Hippocampal formation (tissue), 2 donors: ENCODE results near the gene YEATS2.
A peak's percentile ranks its signal among the peaks of the same experiment; 100 is the strongest.
"Not testable (repeated sequence)": the region's sequence is repeated elsewhere in the genome, so short reads cannot be mapped to it uniquely, and the experiment has no call there.

Experiments
- DNase-seq, 2 donors: peaks; one replicate each; lab custom pipeline; 2025; lab: John Stamatoyannopoulos, UW

The YEATS2 gene

DNA sequence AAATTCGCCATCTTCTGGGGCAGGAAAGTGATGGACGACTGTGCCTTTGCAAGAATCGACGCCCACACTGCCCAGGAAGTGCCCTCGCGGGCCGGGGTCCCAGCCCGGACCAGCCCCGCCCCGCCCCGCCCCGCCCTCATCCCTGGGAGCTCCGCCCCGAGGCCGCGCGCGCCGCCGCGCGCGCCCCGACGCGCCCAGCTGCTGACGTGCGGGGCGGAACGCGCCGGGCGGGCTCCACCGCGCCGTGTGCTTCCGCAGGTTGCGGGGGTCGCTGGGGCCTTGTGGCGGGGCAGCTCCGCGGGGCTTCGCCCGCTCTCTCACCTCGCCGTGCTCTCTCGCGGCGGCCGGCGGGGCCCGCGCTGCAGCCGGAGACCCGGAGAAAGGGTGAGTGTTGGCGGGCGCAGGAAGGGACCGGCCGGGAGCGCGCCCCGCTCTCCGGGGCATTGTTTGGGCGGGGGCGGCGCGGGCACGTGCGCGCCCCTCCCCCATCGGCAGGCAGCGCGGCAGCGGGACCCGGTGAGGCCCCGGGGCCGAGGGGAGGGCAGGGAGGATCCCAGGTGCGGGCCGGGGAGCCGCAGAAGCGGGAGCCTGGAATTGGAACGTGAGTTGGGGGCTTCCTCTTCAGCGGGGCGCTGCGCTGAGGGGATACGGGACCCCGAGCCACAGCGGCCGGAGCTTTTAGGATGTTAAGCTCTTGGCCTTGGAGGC is at the start of gene YEATS2:
Gene YEATS2, plus strand, starts transcription at position 188 of the 708 bp plus-strand sequence. CDS start 17,366 bp downstream, outside the sequence.
- peak; percentile 48 to 57 for DNase-seq

DNA sequence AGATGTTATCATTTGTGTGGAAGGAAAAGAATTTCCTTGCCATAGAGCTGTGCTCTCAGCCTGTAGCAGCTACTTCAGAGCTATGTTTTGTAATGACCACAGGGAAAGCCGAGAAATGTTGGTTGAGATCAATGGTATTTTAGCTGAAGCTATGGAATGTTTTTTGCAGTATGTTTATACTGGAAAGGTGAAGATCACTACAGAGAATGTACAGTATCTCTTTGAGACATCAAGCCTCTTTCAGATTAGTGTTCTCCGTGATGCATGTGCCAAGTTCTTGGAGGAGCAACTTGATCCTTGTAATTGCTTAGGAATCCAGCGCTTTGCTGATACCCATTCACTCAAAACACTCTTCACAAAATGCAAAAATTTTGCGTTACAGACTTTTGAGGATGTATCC is 47.0 kb upstream of the YEATS2 start:
- DNase-seq, result no peak

DNA sequence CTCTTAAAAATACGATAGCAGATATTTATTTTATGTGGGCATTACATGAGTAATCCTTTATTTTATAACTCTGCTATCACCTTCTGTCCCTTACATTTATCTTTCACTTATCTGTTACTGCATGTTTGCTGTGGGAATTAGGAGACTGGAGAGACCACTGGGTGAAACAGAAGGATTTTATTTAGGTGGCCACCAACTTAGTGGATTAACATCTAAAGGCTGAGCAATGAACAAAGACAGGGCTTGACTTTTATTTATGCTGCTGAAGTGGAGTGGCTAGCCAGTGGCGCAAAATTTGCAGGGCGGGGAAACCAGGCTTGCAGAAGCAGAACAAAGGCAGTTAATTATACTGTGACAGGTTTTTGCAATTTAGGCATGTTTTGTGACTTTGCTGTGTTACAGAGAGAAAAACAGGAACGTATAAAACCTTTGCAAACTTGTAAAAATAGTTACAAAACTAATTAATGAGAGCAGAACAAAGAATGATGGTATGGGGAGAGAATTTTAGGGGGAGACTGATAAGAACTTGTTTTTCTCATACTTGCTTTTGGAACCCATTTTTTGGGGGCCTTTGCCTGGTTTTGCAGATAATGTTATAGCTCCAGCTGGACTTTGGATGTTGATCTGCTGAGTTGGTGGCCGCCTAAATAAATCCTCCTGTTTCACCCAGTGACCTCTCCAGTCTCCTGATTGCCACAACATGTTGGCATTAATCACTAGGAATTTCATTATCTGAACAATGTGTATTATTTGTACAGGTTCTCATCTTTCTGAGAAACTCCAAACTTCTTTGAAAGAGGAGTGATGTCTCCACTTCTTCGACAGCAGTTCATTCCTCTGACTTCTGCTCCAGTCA is 44.2 kb upstream of the YEATS2 start:
- DNase-seq, result no peak

DNA sequence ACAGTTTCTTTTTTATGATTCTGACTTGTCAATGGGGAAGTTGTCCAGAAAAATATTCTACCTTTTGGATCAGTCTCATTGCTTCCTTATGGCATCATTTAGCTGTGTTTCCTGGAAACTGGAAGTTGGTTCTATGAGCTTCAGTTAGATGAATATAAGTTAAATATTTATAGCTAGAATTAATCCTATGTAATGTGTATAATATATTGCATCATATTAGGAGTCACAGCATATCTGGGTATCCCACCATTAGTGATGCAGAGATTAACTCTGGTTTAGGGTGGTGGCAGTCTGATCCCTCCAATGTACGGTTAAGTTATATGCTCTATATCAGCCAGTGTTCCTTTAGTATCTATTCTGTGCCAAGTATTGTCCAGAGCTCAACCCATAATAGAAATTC is 42.9 kb upstream of the YEATS2 start:
- no peak for DNase-seq

DNA sequence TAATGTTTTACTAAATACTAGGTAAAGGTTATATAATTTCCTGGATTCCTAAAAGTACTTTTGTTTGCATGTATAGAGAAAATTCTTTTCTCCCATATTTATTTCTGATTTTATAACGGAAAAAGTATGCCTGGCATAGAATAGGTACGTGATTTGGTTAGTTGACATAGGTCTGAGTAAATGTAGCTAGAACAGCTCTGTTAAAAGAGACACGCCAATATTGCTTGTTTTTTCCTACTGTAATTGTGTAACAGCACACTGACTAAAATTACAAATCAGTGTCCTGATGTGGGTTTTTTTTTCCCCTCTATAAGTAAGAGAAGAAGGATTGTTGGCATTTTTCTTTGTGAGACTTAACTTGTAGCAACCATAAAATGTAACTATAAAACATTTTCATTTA is 35.5 kb upstream of the YEATS2 start:
- no peak for DNase-seq

DNA sequence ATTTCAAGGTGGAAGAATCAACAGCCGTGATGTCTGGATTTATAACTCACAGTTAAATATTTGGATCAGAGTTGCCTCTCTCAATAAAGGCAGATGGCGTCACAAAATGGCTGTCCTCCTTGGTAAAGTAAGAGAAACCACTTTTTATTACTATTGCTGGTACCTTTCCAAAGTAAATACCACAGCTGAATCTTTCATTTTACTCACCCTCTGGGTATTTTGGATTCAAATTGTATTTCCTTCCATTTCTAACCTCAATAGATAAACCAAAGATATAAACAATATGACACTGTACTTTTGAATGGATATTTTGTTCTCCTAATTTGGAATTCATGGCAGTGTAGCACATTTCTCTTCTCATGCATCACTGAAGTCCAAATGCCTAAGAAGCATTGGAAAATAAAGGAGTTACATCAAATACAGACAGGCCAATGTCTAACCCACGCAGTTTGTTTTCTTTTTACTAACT is 32.6 kb upstream of the YEATS2 start:
- peak in 1 of 2 donors; percentile 13 for DNase-seq

DNA sequence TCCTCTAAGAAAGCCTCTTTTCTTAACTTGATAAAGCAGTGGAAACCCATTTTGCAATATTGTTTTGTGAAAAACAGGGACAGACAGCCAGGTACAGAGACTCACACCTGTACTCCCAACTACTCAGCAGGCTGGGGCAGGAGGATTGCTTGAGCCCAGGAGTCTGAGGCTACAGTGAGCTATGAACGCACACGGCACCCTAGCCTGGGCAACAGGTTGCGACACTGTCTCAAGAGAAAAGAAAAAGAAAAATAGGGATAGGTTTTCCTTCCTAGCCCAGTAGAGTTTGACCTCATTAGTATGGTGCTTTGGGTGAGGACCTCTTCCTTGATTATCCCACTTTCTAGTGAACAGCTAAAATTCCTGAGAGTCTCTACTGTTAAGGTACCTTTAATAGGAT is 17.5 kb upstream of the YEATS2 start:
- no peak for DNase-seq

DNA sequence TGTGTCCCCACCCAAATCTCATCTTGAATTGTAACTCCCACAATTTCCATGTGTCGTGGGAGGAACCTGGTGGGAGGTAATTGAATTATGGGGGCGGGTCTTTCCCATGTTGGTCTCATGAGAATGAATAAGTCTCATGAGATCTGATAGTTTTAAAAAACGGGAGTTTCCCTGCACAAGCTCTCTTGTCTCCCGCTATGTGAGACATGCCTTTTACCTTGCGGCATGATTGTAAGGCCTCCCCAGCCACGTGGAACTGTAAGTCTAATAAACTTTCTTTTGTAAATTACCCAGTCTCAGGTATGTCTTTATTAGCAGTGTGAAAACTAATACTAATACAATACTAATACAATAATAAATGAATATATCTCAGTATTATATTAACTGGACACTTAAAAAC is 9.9 kb upstream of the YEATS2 start:
- no peak for DNase-seq

DNA sequence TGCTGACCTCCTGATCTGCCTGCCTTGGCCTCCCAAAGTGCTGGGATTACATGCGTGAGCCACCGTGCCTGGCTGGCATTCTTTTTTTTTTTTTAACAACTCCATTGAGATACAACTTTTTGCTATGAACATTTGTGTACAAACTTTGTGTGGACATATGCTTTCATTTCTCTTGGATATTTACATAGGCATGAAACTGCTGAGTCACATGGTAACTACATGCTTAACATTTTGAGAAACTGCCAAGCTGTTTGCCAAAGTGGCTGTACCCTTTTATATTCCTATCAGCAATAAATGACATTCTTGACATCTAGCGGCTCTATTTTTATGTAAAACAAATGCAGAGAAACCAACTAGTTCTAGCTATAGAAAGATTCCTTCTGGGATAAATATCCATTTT is 8.7 kb upstream of the YEATS2 start:
- no peak for DNase-seq

DNA sequence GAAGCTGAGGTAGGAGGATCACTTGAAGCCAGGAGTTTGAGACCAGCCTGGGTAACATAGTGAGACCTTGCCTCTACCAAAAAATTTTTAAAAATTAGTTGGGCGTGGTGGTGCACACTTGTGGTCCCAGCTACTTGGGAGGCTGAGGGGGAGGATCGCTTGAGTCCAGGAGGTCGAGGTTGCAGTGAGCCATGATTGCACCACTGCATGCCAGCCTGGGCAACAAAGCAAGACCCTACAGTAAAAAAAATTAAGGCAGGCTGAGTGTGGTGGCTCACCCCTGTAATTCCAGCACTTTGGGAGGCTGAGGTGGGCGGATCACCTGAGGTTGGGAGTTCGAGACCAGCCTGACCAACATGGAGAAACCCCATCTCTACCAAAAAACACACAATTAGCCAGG is 8.0 kb upstream of the YEATS2 start:
- DNase-seq, result not testable (repeated sequence)

DNA sequence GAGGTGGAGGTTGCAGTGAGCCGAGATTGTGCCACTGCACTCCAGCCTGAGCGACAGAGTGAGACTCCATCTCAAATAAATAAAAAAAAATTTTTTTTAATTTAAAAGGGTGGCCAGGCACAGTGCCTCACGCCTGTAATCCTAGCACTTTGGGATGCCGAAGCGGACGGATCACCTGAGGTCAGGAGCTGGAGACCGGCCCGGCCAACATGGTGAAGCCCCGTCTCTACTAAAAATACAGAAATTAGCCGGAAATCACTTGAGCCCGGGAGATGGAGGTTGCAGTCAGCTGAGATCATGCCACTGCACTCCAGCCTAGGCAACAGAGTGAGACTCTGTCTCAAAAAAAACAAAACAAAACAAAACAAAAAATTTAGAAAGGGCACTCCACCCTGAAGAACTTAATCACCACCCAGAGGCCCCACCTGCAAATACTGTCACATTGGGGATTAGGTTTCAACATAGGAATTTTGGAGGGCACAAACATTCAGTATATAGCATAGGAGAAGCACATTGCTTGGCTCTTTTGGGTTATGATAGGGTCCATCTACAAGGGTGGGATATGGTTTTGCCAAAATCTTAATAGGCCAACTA is 7.1 kb upstream of the YEATS2 start:
- DNase-seq, result no peak

DNA sequence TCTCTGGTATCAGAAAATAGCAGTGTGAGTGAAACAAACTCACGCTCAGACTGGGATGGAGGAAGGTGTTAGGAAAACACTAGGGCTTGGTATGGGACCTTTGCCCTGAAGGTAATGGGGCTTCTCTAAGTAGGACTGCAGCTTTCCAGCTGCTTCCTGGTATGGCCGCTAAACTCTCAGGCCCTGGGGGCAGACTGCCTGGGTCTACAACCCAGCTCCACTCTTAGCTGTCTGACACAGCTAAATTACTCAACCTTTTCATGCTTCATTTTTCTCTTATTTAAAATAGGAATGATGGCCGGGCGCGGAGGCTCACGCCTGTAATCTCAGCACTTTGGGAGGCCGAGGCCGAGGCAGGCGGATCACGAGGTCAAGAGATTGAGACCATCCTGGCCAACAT is 5.2 kb upstream of the YEATS2 start:
- DNase-seq, result no peak

DNA sequence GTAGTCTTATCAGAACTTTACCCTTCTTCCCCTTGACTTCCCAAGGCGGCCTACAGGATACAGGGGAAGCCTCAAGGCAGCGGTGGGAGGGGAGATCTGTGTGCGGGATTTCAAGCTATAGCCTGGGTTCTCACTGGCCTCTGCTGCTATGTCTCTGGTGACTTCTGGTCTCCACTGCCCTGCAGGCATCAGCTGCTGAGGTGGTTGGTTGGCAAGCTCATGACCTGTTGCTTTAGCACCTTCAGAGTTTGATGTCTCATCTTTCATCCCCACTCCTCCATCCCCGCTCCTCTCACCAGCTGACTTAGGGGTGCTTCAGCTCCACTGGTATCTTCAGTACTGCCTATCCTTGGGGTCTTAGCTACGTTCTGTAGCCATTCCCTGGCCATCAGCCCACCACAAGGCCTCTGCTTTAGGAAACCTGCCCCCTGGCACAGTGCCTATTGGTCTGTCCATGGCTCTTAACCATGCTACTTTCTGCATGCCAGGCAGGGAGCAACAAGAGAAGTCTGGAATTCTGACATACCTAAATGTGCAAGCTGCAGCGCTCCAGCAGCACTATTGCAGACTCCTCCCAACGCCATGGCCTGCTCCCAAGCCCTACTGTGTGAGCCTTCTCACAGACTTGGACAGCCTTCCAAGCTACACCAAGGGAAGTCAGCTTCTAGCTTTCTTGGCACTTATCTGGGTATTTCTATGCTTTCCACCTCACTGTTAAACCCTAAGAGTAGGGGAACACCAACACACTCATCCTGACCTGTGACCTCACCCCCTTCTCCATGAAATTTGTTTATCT is 1.8 kb upstream of the YEATS2 start:
- no peak for DNase-seq

DNA sequence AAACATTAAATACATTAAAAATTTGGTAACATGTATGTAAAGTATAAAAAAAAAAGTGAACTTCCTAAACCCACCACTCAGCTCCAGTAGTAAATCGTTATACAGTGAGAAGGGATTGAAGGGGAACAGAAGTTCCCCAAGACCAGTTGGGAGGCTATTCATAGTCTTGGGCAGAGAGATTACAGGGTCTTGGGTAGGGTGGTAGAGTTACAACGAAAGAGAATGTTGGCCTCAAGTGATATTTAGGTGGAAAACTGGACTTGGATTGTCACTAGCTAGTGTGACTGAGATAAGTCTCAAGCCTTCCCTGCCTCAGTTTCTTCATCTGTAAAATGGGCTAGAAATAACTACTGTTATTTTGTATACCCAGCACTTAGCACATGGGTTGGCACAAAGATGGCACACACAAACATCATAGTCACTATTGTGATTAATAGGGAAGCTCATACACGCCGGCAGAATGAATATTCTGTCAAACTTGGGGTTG is 431 bp upstream of the YEATS2 start:
- DNase-seq, result no peak

DNA sequence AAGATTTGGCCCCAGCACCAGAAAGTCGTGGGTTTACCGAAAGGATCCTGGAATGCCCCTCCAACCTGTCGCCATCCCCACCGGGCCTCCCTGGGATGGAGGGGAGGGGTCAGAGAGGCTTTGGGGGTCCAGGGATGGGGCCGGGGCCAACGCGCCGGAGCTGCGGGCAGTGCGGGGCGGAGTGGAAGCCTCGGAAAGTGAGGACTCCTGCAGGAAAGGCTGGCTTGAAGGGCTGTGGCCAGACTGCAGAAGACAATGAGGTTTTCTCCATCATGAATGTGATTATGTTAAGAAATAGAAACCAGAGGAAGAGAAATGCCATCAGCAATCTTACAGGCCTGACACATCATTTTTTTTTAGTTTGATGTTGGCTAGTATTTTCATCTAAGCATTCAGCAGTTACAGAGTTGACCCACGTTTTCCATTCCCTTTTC is 738 bp downstream of the YEATS2 start:
- DNase-seq, result peak; percentile 27 to 32

DNA sequence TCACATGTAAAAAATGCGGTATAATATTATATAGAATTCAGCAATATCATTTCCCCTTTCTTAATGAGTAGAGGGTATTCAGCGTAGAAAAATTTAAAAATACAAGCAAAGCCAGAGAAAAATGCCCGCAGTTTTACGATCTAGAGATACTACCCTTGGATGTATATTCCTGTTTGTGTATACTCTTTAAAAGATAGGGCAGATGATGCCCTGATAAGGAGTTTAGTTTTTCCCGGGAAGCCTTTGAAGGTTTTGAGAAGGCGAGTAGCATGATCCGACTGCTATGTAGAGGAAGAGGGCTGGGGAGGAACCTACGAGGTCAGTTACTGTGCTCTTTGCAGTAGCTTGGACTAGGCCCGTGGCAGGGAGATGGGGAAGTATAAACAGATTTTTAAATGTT is 1.2 kb downstream of the YEATS2 start:
- DNase-seq, result peak in 1 of 2 donors; percentile 36

DNA sequence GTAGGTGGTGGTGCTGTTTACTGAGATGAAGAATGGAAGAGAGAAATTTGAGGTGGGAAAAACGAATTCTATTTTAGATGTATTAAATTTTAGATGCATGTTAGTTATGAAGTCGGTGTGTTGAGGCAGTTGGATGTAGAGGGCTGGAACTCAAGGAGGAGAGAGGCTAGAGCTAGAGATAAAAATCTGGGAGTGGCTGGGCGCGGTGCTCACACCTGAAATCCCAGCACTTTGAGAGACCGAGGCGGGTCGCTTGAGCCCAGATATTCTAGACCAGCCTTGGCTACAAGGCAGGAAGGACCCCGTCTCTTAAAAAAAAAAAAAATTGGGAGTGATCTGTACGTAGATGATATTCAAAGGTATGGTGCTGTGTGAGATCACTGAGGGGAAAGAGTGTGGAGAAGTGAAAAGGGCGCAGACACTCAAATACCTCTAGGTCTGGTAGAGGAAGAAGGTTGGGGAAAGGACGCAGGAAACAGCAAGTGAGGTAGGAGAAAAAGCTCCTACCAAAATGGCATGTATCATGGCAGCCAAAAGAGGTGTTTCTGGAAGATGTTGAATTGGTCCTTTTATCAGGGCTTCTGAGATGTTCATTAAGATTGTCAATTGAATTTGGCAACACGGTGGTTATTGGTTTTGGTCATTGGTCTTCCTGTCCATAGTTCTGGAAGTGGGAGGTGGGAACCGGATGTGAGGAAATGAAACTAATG is 1.8 kb downstream of the YEATS2 start:
- DNase-seq, result no peak

DNA sequence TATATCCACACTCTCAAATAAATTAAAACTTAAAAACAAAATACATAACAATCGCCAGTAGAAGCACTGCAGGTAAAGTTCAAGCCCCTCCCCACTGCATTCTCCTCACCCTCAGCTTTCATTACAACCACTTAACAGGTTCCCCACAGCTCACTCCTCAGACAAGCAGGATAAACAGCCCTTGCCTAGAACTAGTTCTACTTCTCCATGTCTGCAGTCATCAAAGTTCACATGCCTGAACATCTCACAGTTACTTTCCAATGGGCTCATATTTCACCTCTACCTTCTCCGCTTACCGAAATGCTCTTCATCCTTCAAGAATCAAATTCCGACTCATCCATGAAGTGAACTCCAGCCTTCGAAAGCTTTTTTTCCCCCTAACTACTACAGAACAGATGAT is 4.1 kb downstream of the YEATS2 start:
- DNase-seq, result no peak

DNA sequence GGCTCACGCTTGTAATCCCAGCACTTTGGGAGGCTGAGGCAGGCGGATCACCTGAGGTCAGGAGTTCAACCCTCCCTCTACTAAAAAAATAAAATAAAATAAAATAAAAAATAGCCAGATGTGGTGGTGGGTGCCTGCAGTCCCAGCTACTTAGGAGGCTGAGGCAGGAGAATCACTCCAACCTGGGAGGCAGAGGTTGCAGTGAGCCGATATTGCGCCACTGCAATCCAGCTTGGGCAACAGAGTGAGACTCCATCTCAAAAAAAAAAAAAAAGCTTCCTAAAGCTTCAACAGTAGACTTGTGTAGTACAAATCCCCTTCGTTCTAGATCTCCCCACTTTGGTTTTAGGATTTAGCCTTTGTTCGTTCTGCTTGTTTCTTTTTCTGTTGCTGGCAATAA is 6.3 kb downstream of the YEATS2 start:
- not testable (repeated sequence) for DNase-seq

DNA sequence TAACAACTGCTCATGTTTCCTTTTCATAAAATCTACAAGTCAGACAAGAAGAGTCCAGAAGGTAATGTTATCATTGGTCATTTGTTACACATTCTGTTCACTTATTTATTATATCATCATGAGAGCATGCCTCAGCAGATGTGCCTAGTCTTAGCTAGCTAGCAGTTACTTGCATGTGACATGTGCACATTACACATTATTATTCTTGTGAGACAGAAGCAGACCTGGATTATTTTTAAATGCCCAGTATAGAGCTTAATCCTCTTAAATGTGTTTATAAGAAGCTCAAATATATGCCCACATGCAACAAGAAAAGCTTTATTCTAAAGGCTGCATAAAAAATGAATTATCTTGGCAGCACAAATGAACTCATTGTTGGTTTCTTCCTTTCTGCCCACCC is 12.6 kb downstream of the YEATS2 start:
- no peak for DNase-seq

DNA sequence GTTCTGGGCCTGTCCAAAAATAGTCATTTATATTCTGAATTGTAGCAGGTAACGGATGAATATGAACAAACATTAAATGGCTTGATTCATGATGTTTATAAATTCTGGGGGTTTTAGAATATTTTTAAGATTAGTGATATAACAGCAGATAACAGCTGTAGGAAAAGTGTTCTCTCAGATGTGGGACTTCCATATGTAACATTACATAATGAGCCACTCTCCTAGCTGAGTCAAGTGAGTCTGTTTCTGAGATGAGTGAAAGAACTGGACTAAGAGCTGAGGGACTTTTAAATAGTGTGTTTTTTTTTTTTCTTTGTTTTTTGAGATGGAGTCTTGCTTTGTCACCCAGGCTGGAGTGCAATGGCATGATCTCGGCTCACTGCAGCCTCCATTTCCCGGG is 13.9 kb downstream of the YEATS2 start:
- no peak for DNase-seq
